Natural killer cell (primary cell): Measurements from ENCODE around the gene ELF5. TPM values are rescaled to one million over a fixed set of nuclear protein-coding genes. Genes with fewer than 3 reads are reported as not detected.

Experiments
- ATAC-seq, 3 donors: fragments of 150-1000 bp in 2 of 3; fragments of 200-7000 bp in 1 of 3; cut with Tn5 transposase; 1 replicate in 1 of 3; 2 replicates in 2 of 3; pipeline ENCODE4 v1.10.0; 2021; ENCODE audit warnings: mild to moderate bottlenecking in 2 of 3, moderate library complexity in 2 of 3
- DNase-seq, 2 donors: peaks; one replicate each; pipeline versions ENCODE4 v3.0.0 to v3.0.0-alpha.2; 2013 to 2021; ENCODE audit warnings: mixed read lengths in 1 of 2
- H3K27ac ChIP-seq: one replicate; pipeline ENCODE4 v1.5.1; 2013; ENCODE audit warnings: mild to moderate bottlenecking, low read length
- H3K27me3 ChIP-seq: one replicate; pipeline ENCODE4 v1.6.1; 2013; ENCODE audit warnings: low read length; ENCODE audit not compliant: control insufficient read depth, insufficient read depth
- H3K36me3 ChIP-seq: one replicate; pipeline ENCODE4 v1.6.1; 2013; ENCODE audit warnings: low read length; ENCODE audit not compliant: control insufficient read depth, insufficient read depth
- H3K4me1 ChIP-seq: one replicate; pipeline ENCODE4 v1.6.1; 2013; ENCODE audit warnings: low read length; ENCODE audit not compliant: control insufficient read depth, insufficient read depth
- H3K4me3 ChIP-seq: one replicate; pipeline ENCODE4 v1.5.1; 2013; ENCODE audit warnings: low read length
- H3K9me3 ChIP-seq: one replicate; pipeline ENCODE4 v1.6.1; 2013; ENCODE audit warnings: low read length; ENCODE audit not compliant: control insufficient read depth, insufficient read depth
- H3K27ac Mint-ChIP-seq, 2 donors: one replicate each; pipeline ENCODE4 v1.8.0; 2022; ENCODE audit warnings: mild to moderate bottlenecking in 2 of 2, mixed read lengths in 2 of 2, moderate library complexity in 1 of 2
- H3K27me3 Mint-ChIP-seq, 2 donors: one replicate each; pipeline ENCODE4 v1.8.0; 2022; ENCODE audit warnings: low read depth in 2 of 2, mixed read lengths in 2 of 2
- H3K36me3 Mint-ChIP-seq: one replicate; pipeline ENCODE4 v1.8.0; 2022; ENCODE audit warnings: mixed read lengths
- H3K4me1 Mint-ChIP-seq, 2 donors: one replicate each; pipeline ENCODE4 v1.8.0; 2022; ENCODE audit warnings: mixed read lengths in 2 of 2
- H3K4me3 Mint-ChIP-seq: one replicate; pipeline ENCODE4 v1.8.0; 2022; ENCODE audit warnings: mild to moderate bottlenecking, moderate library complexity, mixed read lengths
- H3K9me3 Mint-ChIP-seq, 2 donors: one replicate each; pipeline ENCODE4 v1.8.0; 2022; ENCODE audit warnings: mixed read lengths in 2 of 2
- WGBS: methylation state at CpG from one replicate; pipeline ENCODE4 v1.1.7; 2013; ENCODE audit warnings: missing lambda C conversion rate; ENCODE audit not compliant: insufficient coverage; 5-methylcytosine and 5-hydroxymethylcytosine counted together
- intact Hi-C: fragments of 100-400 bp; cut with micrococcal nuclease; formaldehyde crosslinking; loops from one replicate; pipeline ENCODE4 v1.14.2; 2022
- total RNA-seq, 4 donors: library from RNA; stranded (reverse); fragments of 120-200 nt in 1 of 4; gene quantifications; one replicate each; pipeline versions ENCODE4 v1.2.3 to v1.2.4, GENCODE V29; 2013 to 2022
- TF ChIP-seq, protein P1 (sequence below): fragments of 200-600 bp; IDR thresholded peaks from one replicate; pipeline ENCODE4 v1.8.0; 2022; ENCODE audit warnings: antibody characterized with exemption

Gene ELF5
- total RNA-seq, 3 donors from 2014 or later (not counting 1 experiment from before 2014, with no cell fraction given): not detected

DNA sequence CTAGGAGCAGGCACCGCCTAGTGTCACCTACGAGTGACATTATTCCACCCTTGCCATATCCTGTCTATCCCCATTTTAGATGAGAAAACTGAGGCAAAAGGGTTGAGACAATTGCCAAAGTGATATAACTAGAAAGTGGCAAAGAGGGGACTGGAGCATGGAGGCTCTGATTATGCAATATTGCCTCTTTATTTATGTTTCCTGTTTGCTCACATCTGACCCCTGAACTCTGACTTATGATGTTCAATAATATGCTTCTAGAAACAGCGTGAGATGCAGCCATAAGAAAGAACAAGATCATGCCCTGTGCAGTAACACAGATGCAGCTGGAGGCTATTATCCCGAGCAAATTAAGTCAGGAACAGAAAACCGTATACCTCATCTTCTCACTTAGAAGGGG is 7.7 kb downstream of the ELF5 start:
- DNase-seq: no peak
- peaks cover 3% of the 10 kb centered on the region for H3K4me1 ChIP-seq
- H3K27ac ChIP-seq: no peak overlapping the region
- no peaks in the 10 kb centered on the region for H3K9me3 ChIP-seq
- H3K27me3 Mint-ChIP-seq: no peaks in the 10 kb centered on the region
- no peaks in the 10 kb centered on the region for H3K27me3 ChIP-seq
- no peaks in the 10 kb centered on the region for H3K36me3 ChIP-seq
- no peaks in the 10 kb centered on the region for H3K4me1 Mint-ChIP-seq
- no peaks in the 10 kb centered on the region for H3K36me3 Mint-ChIP-seq
- H3K9me3 Mint-ChIP-seq: no peaks in the 10 kb centered on the region
- no peak overlapping the region for H3K27ac Mint-ChIP-seq
- no peak overlapping the region for H3K4me3 Mint-ChIP-seq
- ATAC-seq: no peak
- H3K4me3 ChIP-seq: no peak overlapping the region
- TF ChIP-seq, protein P1, sequence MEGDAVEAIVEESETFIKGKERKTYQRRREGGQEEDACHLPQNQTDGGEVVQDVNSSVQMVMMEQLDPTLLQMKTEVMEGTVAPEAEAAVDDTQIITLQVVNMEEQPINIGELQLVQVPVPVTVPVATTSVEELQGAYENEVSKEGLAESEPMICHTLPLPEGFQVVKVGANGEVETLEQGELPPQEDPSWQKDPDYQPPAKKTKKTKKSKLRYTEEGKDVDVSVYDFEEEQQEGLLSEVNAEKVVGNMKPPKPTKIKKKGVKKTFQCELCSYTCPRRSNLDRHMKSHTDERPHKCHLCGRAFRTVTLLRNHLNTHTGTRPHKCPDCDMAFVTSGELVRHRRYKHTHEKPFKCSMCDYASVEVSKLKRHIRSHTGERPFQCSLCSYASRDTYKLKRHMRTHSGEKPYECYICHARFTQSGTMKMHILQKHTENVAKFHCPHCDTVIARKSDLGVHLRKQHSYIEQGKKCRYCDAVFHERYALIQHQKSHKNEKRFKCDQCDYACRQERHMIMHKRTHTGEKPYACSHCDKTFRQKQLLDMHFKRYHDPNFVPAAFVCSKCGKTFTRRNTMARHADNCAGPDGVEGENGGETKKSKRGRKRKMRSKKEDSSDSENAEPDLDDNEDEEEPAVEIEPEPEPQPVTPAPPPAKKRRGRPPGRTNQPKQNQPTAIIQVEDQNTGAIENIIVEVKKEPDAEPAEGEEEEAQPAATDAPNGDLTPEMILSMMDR: no peak
- intact Hi-C loops: no loop called here
- WGBS: 89% methylated on average over 3 of the region's 5 CpGs

DNA sequence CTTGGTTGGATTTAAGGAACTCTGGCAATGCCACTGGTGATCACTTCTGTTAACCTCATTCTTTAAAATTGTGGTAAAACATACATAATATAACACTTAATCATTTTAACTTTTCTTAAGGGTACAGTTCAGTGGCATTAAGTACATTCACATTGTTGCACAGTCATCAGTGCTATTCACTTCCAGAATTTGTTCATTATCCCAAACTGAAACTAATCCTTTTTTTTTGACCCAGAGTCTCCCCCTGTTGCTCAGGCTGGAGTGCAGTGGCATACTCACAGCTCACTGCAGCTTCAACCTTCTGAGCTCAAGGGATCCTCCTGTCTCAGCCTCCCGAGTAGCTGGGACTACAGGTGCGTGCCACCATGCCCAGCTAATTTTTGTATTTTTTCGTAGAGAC is 10.6 kb downstream of the ELF5 start:
- no peak overlapping the region for H3K27ac ChIP-seq
- Mint-ChIP-seq H3K4me1 (no peaks in the 10 kb centered on the region), H3K27ac (no peak overlapping the region), H3K36me3 (no peaks in the 10 kb centered on the region), H3K4me3 (no peak overlapping the region), H3K27me3 (peaks cover 0 to 2% of the 10 kb centered on the region in 2 donors), H3K9me3 (no peaks in the 10 kb centered on the region)
- DNase-seq: no peak
- no peaks in the 10 kb centered on the region for H3K27me3 ChIP-seq
- TF ChIP-seq, protein P1: no peak
- H3K4me3 ChIP-seq: no peak overlapping the region
- H3K4me1 ChIP-seq: peaks cover 3% of the 10 kb centered on the region
- ATAC-seq: no peak
- no peaks in the 10 kb centered on the region for H3K9me3 ChIP-seq
- intact Hi-C loops: no loop called here
- no peaks in the 10 kb centered on the region for H3K36me3 ChIP-seq
- WGBS: 94% methylated on average over 3 of the region's 3 CpGs

DNA sequence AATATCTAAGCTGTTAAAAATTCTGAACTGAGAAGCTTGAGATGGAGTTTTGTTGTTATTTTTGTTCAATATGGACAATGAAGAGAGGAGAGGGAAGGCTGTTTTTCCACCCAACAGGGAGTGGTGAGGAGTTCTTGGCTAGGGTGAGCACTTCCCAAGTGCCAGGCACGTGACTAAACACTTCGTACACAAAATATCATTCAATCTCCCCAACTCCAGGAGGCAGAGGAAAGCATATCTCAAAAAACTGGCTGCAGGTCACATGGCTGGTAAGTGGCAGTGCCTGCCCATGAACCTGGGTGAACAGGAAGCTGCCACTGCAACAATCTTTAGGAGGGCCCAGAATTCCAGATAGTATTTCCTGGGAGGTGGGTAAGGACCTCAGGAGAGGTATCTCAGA is 11.6 kb downstream of the ELF5 start:
- Histone ChIP-seq H3K4me1 (peaks cover 3% of the 10 kb centered on the region), H3K4me3 (no peak overlapping the region), H3K36me3 (no peaks in the 10 kb centered on the region), H3K27me3 (no peaks in the 10 kb centered on the region), H3K27ac (no peak overlapping the region), H3K9me3 (no peaks in the 10 kb centered on the region)
- intact Hi-C loops: no loop called here
- Mint-ChIP-seq H3K4me3 (no peak overlapping the region), H3K9me3 (no peaks in the 10 kb centered on the region), H3K4me1 (no peaks in the 10 kb centered on the region), H3K27ac (no peak overlapping the region), H3K27me3 (peaks cover 0 to 2% of the 10 kb centered on the region in 2 donors), H3K36me3 (no peaks in the 10 kb centered on the region)
- DNase-seq (no peak), ATAC-seq (no peak)
- 10% methylated on average over 2 of the region's 2 CpGs for WGBS
- TF ChIP-seq, protein P1: no peak

DNA sequence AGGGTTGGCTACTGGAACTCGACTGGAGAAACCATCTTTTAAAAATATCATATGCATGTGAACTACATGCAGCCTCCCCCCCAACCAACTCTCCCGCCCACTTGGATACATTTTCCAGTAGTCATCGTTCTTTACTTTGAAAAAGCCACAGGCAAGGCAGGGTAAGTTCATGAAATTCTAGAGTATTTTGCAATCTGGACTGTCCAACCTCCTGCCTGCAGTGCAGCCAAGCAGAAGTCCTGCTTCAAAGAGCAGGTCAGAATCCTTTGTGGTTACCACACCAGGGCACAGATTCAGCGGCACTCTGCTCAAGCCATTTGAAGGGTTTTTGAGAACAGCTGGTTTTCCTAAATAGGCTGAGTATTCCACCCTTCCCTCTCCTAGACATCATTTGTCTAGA is 12.1 kb downstream of the ELF5 start:
- TF ChIP-seq, protein P1: no peak
- no peaks in the 10 kb centered on the region for H3K36me3 Mint-ChIP-seq
- H3K4me1 ChIP-seq: peaks cover 3% of the 10 kb centered on the region
- no peak for DNase-seq
- no peak for ATAC-seq
- no peak overlapping the region for H3K4me3 Mint-ChIP-seq
- no peaks in the 10 kb centered on the region for H3K36me3 ChIP-seq
- H3K27me3 Mint-ChIP-seq: peaks cover 0 to 2% of the 10 kb centered on the region in 2 donors
- no peak overlapping the region for H3K27ac Mint-ChIP-seq
- H3K27ac ChIP-seq: no peak overlapping the region
- no peaks in the 10 kb centered on the region for H3K4me1 Mint-ChIP-seq
- intact Hi-C loops: no loop called here
- H3K27me3 ChIP-seq: no peaks in the 10 kb centered on the region
- H3K9me3 ChIP-seq: no peaks in the 10 kb centered on the region
- 56% methylated on average over 4 of the region's 4 CpGs for WGBS
- H3K9me3 Mint-ChIP-seq: no peaks in the 10 kb centered on the region
- no peak overlapping the region for H3K4me3 ChIP-seq
